Measurements from ENCODE around the gene SRPK1. TPM values are rescaled to one million over a fixed set of nuclear protein-coding genes. Genes with fewer than 3 reads are reported as not detected.

Gene SRPK1
- total RNA-seq, 2 donors from 2014 or later, result 19.2 to 23.1 TPM

DNA sequence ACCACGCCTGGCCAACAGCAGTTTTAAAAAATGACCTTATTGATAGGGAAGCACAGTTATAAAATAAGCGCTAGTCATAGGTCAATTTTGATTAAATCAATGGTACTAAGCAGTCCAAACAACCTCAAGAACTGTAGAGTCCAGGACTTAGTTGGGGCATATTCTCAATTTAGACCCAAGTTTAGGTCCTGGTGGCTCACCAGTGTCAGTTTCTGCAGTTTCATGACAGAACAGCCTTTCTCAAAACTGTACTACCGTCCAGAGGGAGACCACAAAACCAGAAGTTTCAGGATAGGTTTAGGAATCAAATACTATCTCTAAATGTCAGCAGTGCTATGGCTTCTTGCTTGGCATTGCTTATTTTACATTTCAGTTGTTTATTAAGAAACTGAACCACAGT is 76.6 kb downstream of the SRPK1 start:
- ATAC-seq (no peak), DNase-seq (no peak)
- intact Hi-C loops (cut with DNase I), result no loop called here

- intact Hi-C loops (cut with DNase I), result no loop called here
- DNase-seq (no peak), ATAC-seq (no peak)
Measured at GRCh38 chr6:35842381-35842780, 78.5 kb downstream of the SRPK1 start.

- DNase-seq (no peak), ATAC-seq (no peak)
- intact Hi-C loops (cut with DNase I), result no loop called here
Measured at GRCh38 chr6:35839019-35839418, 81.9 kb downstream of the SRPK1 start.

GRCh38 chr6:35833536-35833935 is 87.4 kb downstream of the SRPK1 start:
- no peak for DNase-seq
- intact Hi-C loops (cut with DNase I), result no loop called here
- ATAC-seq, result no peak

GRCh38 chr6:35831257-35832007 is 89.5 kb downstream of the SRPK1 start:
- no peak for DNase-seq
- no peak for ATAC-seq
- intact Hi-C loops (cut with DNase I), result no loop called here

DNA sequence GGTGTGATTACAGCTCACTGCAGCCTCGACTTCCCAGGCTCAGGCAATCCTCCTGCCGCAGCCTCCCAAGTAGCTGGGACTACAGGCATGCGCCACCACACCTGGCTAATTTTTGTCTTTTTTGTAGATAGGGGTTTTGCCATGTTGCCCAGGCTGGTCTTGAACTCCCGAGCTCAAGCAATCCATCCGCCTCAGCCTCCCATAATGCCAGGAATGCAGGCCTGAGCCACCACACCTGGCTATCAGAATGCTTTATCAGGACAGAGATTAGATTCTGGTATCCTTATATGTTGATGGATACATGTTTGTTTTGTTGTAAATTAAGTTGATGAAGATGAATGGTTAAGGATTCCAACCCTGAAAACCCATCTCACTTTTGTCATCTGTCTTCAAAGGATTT is 91.6 kb downstream of the SRPK1 start:
- intact Hi-C loops (cut with DNase I), result no loop called here
- ATAC-seq (no peak), DNase-seq (no peak)

DNA sequence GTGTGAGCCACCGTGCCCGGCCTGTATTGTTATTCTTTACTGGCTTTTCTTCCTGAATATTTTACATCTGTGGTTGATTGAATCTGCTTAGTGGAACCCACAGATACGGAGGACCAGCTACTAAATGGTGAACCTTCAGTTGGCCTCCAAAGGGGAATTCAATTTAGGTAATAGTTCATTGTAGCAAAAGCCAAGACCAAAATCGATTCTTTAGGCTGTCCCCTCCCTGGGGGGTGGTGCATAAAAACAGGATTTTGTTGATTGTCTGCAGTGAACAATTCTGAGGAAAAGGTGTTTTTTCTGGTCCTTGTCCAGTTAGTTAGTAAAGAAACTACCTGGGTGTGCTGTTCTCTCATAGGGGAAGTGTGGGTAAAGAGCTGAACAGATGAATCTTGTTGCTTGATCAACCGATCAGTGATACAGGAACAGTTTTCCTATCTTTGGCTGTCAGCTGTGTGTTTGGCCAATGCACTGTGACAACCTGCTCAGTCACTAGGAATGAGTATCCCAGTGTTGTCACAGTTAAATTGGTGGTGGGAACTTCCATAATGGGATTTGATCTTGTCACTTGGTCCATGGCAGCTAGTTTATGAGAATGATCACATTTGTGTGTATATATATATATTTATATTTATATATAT is 96.2 kb downstream of the SRPK1 start:
- DNase-seq (no peak), ATAC-seq (no peak)
- intact Hi-C loops (cut with DNase I), result no loop called here

GRCh38 chr6:35823601-35824000 is 97.3 kb downstream of the SRPK1 start:
- DNase-seq, result no peak
- no peak for ATAC-seq
- intact Hi-C loops (cut with DNase I), result no loop called here

DNA sequence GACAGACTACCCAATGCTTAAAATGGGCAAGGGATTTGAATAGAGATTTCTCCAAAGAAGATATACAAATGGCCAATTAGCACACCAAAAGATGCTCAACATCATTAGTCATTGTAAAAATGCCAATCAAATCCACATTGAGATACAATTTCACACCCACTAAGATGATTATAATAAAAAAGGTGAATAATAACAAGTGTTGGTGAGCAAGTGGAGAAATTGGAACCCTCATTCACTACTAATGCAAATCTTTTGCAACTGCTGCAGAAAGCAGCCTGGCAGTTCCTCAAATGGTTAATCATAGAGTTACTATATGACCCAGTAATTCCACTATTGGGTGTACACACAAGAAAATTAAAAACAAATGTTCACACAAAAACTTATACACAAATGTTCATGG is 103.4 kb downstream of the SRPK1 start:
- ATAC-seq (no peak), DNase-seq (no peak)
- intact Hi-C loops (cut with DNase I), result no loop called here

DNA sequence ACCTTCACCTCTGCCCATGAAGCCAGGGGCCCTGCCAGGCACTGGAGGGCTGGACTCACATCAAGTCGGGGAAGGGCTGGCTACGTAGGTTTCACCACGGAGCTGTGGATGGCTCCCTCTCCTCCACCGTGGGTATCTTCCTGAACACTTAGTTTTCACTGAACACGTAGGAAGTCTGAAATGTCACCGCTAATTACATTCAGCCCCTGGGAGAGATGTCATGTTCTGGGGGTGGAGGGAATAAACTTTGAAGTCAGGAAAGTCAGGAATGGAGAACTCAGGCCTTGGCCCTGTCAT is 109.3 kb downstream of the SRPK1 start:
- no peak for ATAC-seq
- intact Hi-C loops (cut with DNase I), result no loop called here
- no peak for DNase-seq

- no peak for DNase-seq
- intact Hi-C loops (cut with DNase I), result no loop called here
- ATAC-seq, result peak in 1 of 2 donors; percentile 39
Measured at GRCh38 chr6:35810971-35811698, 109.8 kb downstream of the SRPK1 start.

DNA sequence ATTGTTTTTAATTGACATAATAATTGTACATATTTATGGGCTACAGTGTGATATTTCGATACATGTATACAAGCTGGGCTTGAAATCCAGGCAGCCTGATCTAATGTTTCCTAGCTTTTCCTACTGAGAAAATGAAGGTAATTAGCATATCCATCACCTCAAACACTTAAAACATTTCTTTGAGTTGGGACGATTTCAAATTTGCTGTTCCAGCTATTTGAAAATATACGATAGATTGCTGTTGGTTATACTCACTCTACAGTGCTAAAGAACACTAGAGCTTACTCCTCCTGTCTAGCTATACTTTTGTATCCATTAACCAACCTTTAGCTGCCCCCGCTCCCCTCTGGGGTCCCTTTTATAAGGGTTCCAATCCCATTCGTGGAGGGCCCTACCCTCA is 111.1 kb downstream of the SRPK1 start:
- ATAC-seq (no peak), DNase-seq (no peak)
- intact Hi-C loops (cut with DNase I), result no loop called here

GRCh38 chr6:35808688-35809087 is 112.2 kb downstream of the SRPK1 start:
- ATAC-seq (no peak), DNase-seq (no peak)
- intact Hi-C loops (cut with DNase I), result no loop called here

GRCh38 chr6:35804996-35805736 is 115.7 kb downstream of the SRPK1 start, which contains the start of gene LHFPL5:
LHFPL5 (plus strand) TSS chr6:35805352; CDS start chr6:35805671, 319 bp downstream.
- intact Hi-C loops (cut with DNase I), result no loop called here
- peak; percentile 40 for DNase-seq
- peak; percentile 83 to 94 for ATAC-seq

- ATAC-seq, result no peak
- no peak for DNase-seq
- intact Hi-C loops (cut with DNase I), result no loop called here
Measured at GRCh38 chr6:35801148-35801547, 119.8 kb downstream of the SRPK1 start.

- intact Hi-C loops (cut with DNase I), result no loop called here
- ATAC-seq (no peak), DNase-seq (no peak)
Measured at GRCh38 chr6:35798706-35799105, 122.2 kb downstream of the SRPK1 start.

- intact Hi-C loops (cut with DNase I), result no loop called here
- ATAC-seq (peak in 1 of 2 donors; percentile 14), DNase-seq (no peak)
Measured at GRCh38 chr6:35797837-35798526, 122.9 kb downstream of the SRPK1 start.

DNA sequence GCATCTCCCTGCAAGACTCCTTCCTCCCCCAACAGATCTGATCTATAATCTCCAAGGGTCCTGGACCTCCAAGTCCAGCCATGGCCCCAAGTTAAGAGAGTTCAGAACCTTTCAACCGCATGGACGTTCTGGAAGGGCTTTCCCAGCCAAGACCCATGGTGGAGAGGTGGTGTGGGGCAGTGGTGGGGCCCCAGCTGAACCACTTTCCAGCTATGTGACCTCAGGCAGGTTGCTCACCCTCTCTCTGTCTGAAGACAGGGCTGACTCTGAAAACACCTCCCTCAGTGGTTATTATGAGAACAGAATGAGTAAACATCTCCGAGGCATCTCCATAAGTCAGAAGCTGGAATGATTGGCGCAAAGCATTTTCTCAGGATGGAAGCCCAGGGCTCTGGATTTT is 124.7 kb downstream of the SRPK1 start:
- ATAC-seq, result peak in 1 of 2 donors; percentile 8
- intact Hi-C loops (cut with DNase I), result no loop called here
- no peak for DNase-seq

DNA sequence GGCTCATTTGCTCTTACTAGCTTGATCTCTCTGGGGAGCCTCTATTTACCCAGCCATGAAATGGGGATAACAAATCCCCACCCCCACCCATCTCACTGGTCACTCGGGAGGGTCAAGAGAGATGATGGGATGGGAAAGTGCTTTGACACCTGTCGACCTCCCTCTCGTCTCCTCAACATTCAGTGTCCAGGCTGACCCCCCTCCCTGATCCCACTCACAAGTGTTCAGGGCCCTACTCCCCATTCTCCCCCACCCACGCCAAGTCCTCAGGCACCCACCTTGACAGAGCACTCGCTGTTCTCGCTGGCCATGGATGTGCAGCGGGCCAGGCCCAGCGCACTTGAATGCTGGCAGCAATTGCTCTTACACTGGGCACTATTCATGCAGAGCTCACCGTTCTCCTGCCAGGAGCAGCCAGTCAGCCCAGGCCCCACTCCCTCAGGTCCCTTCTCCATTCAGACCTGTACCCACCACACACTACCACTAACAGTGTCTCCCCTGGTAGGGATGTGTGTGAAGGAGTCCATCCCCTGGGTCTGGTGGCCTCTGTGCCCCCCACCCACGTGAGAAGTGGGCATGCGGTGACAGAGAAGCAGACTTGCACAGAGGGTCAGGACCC is 125.3 kb downstream of the SRPK1 start:
- no peak for DNase-seq
- intact Hi-C loops (cut with DNase I), result no loop called here
- peak in 1 of 2 donors; percentile 23 for ATAC-seq

Data from left cardiac atrium (tissue), 4 donors.